HepG2 (cell line): ENCODE results near the gene BAHCC1. TPM values are rescaled to one million over a fixed set of nuclear protein-coding genes. Genes with fewer than 3 reads are reported as not detected.

Experiments used
- ATAC-seq: fragments of 200-7000 bp; cut with Tn5 transposase; 3 replicates; pipeline ENCODE4 v1.9.1; 2020; ENCODE audit warnings: mild to moderate bottlenecking, moderate library complexity
- BruUV-seq: library from RNA; stranded (reverse); fragments of 400-500 nt; replicated peaks from 2 replicates; lab custom pipeline; 2021; lab: Mats Ljungman, UMichigan
- CTCF ChIA-PET: fragments of 300-600 bp; formaldehyde crosslinking; extraction: SDS; loops from one replicate; lab custom pipeline; 2021; ENCODE audit warnings: low total read pairs, inconsistent platforms, low intra/inter-chr PET ratio; lab: Yijun Ruan, JAX
- POLR2A ChIA-PET: fragments of 350-600 bp; sonication (Branson Sonifier 250); formaldehyde crosslinking; loops from one replicate; lab custom pipeline; 2020; ENCODE audit warnings: antibody characterized with exemption, inconsistent platforms; lab: Yijun Ruan, JAX
- DNase-seq: peaks from one replicate; pipeline ENCODE4 v3.0.0-alpha.2; 2015; ENCODE audit warnings: low spot score
- FAIRE-seq: peaks from 3 replicates; lab custom pipeline; 2011; peaks lifted over from hg19 to GRCh38; lab: Jason Lieb, UNC
- H2AFZ ChIP-seq: one replicate; pipeline ENCODE4 v1.6.1; 2011; ENCODE audit warnings: low read length, inconsistent platforms
- H3K27ac ChIP-seq: fragments of 300-600 bp; 3 replicates; pipeline ENCODE4 v1.8.0; 2011; ENCODE audit warnings: mixed run types, mild to moderate bottlenecking, mixed read lengths, low read length, inconsistent platforms; ENCODE audit not compliant: insufficient read depth; ENCODE audit errors: extremely low read length
- H3K27me3 ChIP-seq, 2 experiments: fragments of 200-600 bp in 1 of 2; 2 replicates in 1 of 2; 3 replicates in 1 of 2; pipeline versions ENCODE4 v1.6.0 to v1.8.0; 2011; ENCODE audit warnings: low read length in 2 of 2, mild to moderate bottlenecking in 2 of 2, moderate library complexity in 2 of 2, inconsistent platforms in 1 of 2; ENCODE audit not compliant: insufficient read depth in 2 of 2, control insufficient read depth in 1 of 2
- H3K36me3 ChIP-seq, 2 experiments: fragments of 200-600 bp in 1 of 2; replicated peaks in 1 of 2; 2 replicates in 1 of 2; 3 replicates in 1 of 2; pipeline versions ENCODE4 v1.5.1 to v1.8.0; 2011; ENCODE audit warnings: low read length in 2 of 2, inconsistent platforms in 1 of 2; ENCODE audit not compliant: insufficient read depth in 2 of 2, control insufficient read depth in 1 of 2
- H3K4me1 ChIP-seq: 2 replicates; pipeline ENCODE4 v1.5.1; 2012; ENCODE audit warnings: low read length, inconsistent platforms; ENCODE audit not compliant: insufficient read depth
- H3K4me2 ChIP-seq: 2 replicates; pipeline ENCODE4 v1.6.0; 2011; ENCODE audit warnings: low read depth, low read length, inconsistent platforms
- H3K4me3 ChIP-seq, 3 experiments: fragments of 200-600 bp in 1 of 3; sonication (generic), shearing (Covaris generic) in 1 of 3; replicated peaks in 1 of 3; 2 replicates each; pipeline ENCODE4 v1.5.1; 2011 to 2016; ENCODE audit warnings: low read length in 3 of 3, inconsistent platforms in 2 of 3, low read depth in 2 of 3, mild to moderate bottlenecking in 2 of 3, control low read depth in 1 of 3, mixed read lengths in 1 of 3; ENCODE audit not compliant: insufficient read depth in 1 of 3
- H3K79me2 ChIP-seq: one replicate; pipeline ENCODE4 v1.6.1; 2011; ENCODE audit warnings: low read length, inconsistent platforms; ENCODE audit not compliant: insufficient read depth
- H3K9ac ChIP-seq: 2 replicates; pipeline ENCODE4 v1.6.0; 2011; ENCODE audit warnings: mild to moderate bottlenecking, low read depth, low read length, inconsistent platforms; ENCODE audit not compliant: insufficient read depth
- H3K9me3 ChIP-seq: 2 replicates; pipeline ENCODE4 v1.5.1; 2012; ENCODE audit warnings: mild to moderate bottlenecking, low read length
- H4K20me1 ChIP-seq: 2 replicates; pipeline ENCODE4 v1.6.0; 2011; ENCODE audit warnings: inconsistent platforms, mild to moderate bottlenecking, low read length, moderate library complexity; ENCODE audit not compliant: insufficient read depth
- BCL3 ChIP-seq: sonication (generic); formaldehyde crosslinking; IDR thresholded peaks from 2 replicates; pipeline ENCODE4 v1.5.1; 2020; ENCODE audit warnings: mild to moderate bottlenecking, missing genetic modification reagents, moderate library complexity
- FOXK1 ChIP-seq: sonication (generic); formaldehyde crosslinking; IDR thresholded peaks from 2 replicates; pipeline ENCODE4 v1.4.0; 2020; ENCODE audit warnings: low read depth, missing genetic modification reagents, borderline replicate concordance
- HMG20B ChIP-seq: conservative IDR thresholded peaks from 2 replicates; pipeline ENCODE4 v1.6.1; 2016; ENCODE audit warnings: missing genetic modification reagents, missing compliant biosample characterization
- MED8 ChIP-seq: sonication (generic); formaldehyde crosslinking; IDR thresholded peaks from 2 replicates; pipeline ENCODE4 v1.8.1; 2023; ENCODE audit warnings: mild to moderate bottlenecking, missing genetic modification reagents; ENCODE audit not compliant: insufficient replicate concordance
- MIER2 ChIP-seq: IDR thresholded peaks from 2 replicates; pipeline ENCODE4 v1.6.1; 2016; ENCODE audit warnings: missing biosample characterization, missing genetic modification reagents
- POGK ChIP-seq: sonication (generic); formaldehyde crosslinking; conservative IDR thresholded peaks from 2 replicates; pipeline ENCODE4 v1.8.0; 2022; ENCODE audit warnings: mild to moderate bottlenecking, moderate library complexity, missing genetic modification reagents
- RBAK ChIP-seq: sonication (generic); formaldehyde crosslinking; IDR thresholded peaks from 2 replicates; pipeline ENCODE4 v1.5.1; 2020; ENCODE audit warnings: mild to moderate bottlenecking, missing genetic modification reagents
- TCF7 ChIP-seq: sonication (generic); IDR thresholded peaks from 2 replicates; pipeline ENCODE4 v1.6.1; 2016; ENCODE audit warnings: antibody characterized with exemption, low read depth
- TERF1 ChIP-seq: sonication (generic); formaldehyde crosslinking; IDR thresholded peaks from 2 replicates; pipeline ENCODE4 v1.8.0; 2022; ENCODE audit warnings: mild to moderate bottlenecking, missing genetic modification reagents, moderate library complexity
- TFDP2 ChIP-seq: sonication (generic); formaldehyde crosslinking; IDR thresholded peaks from 2 replicates; pipeline ENCODE4 v1.4.0; 2020; ENCODE audit warnings: missing genetic modification reagents
- ZBTB42 ChIP-seq: sonication (generic); formaldehyde crosslinking; IDR thresholded peaks from 2 replicates; pipeline ENCODE4 v1.5.0; 2020; ENCODE audit warnings: mild to moderate bottlenecking, missing genetic modification reagents
- ZFX ChIP-seq: sonication (generic); formaldehyde crosslinking; IDR thresholded peaks from 2 replicates; pipeline ENCODE4 v1.4.0; 2020; ENCODE audit warnings: mild to moderate bottlenecking, low read depth, missing genetic modification reagents, moderate library complexity
- ZKSCAN5 ChIP-seq: sonication (generic); formaldehyde crosslinking; IDR thresholded peaks from 2 replicates; pipeline ENCODE4 v1.5.1; 2020; ENCODE audit warnings: mild to moderate bottlenecking, missing genetic modification reagents
- ZNF224 ChIP-seq: sonication (generic); formaldehyde crosslinking; IDR thresholded peaks from 2 replicates; pipeline ENCODE4 v1.5.0; 2020; ENCODE audit warnings: mild to moderate bottlenecking, missing genetic modification reagents
- ZNF350 ChIP-seq: sonication (generic); formaldehyde crosslinking; IDR thresholded peaks from 2 replicates; pipeline ENCODE4 v1.4.0; 2020; ENCODE audit warnings: mild to moderate bottlenecking, low read depth, missing genetic modification reagents, borderline replicate concordance
- ZNF598 ChIP-seq: sonication (generic); formaldehyde crosslinking; IDR thresholded peaks from 2 replicates; pipeline ENCODE4 v1.5.1; 2020; ENCODE audit warnings: mild to moderate bottlenecking, missing genetic modification reagents, borderline replicate concordance
- ZNF761 ChIP-seq: sonication (generic); formaldehyde crosslinking; conservative IDR thresholded peaks from 2 replicates; pipeline ENCODE4 v1.4.0; 2020; ENCODE audit warnings: mild to moderate bottlenecking, missing genetic modification reagents
- ZNF770 ChIP-seq: sonication (generic); formaldehyde crosslinking; IDR thresholded peaks from 2 replicates; pipeline ENCODE4 v1.5.0; 2020; ENCODE audit warnings: mild to moderate bottlenecking, missing genetic modification reagents
- ZSCAN9 ChIP-seq: IDR thresholded peaks from 2 replicates; pipeline ENCODE4 v1.6.1; 2016; ENCODE audit warnings: borderline replicate concordance
- WGBS: methylation state at CpG from one replicate; pipeline ENCODE4 v1.1.6; 2017; ENCODE audit warnings: low lambda C conversion rate; 5-methylcytosine and 5-hydroxymethylcytosine counted together
- in situ Hi-C: cut with HindIII; loops from 2 replicates; pipeline ENCODE4 v1.10.0; 2017; ENCODE audit warnings: low pct_unique_long_range_greater_than_20kb; ENCODE audit not compliant: extremely low pct_ligation_motif_present
- intact Hi-C: fragments of 100-400 bp; cut with micrococcal nuclease; formaldehyde crosslinking; loops from one replicate; pipeline ENCODE4 v1.10.0; 2022; ENCODE audit not compliant: unreplicated experiment
- polyA plus RNA-seq, 8 experiments: library from polyadenylated mRNA; depleted of rRNA in 3 of 8; stranded (reverse) in 7 of 8; unstranded in 1 of 8; fragments of >200 nt; fragmentation: Illumina TruSeq in 4 of 8; extraction: Trizol in 4 of 8; gene quantifications; 2 replicates each; pipeline versions ENCODE4 v1.2.1 to v1.2.3, GENCODE V29; 2011 to 2016; ENCODE audit warnings: low read depth in 4 of 8, missing spikeins in 1 of 8, mixed read lengths in 1 of 8; ENCODE audit not compliant: insufficient read depth in 1 of 8
- total RNA-seq, 5 experiments: library from RNA; depleted of rRNA; stranded (reverse); fragments of >200 nt; fragmentation: Illumina TruSeq; extraction: Trizol; gene quantifications; 2 replicates each; pipeline ENCODE4 v1.2.3, GENCODE V29; 2016; ENCODE audit warnings: low read depth in 1 of 5

Gene BAHCC1
- total and polyA plus RNA-seq, 2 of the 13 experiments (the other 11 are each of a cell fraction or from before 2014, with no cell fraction given): 1.4 to 1.7 TPM

GRCh38 chr17:81456798-81457197 lies 61.5 kb downstream of the BAHCC1 start:
- peaks cover 11% of the 10 kb centered on the region for H3K4me1 ChIP-seq
- in situ Hi-C loops: no loop called here
- DNase-seq: peak; percentile 35
- TF ChIP-seq RBAK (CRISPR knock-in tag) (no peak), TFDP2 (CRISPR knock-in tag) (no peak), ZNF224 (CRISPR knock-in tag) (no peak), ZFX (CRISPR knock-in tag) (no peak), ZNF770 (CRISPR knock-in tag) (no peak), HMG20B (CRISPR knock-in tag) (no peak), TERF1 (no peak), FOXK1 (CRISPR knock-in tag) (no peak), BCL3 (CRISPR knock-in tag) (no peak), ZNF761 (CRISPR knock-in tag) (no peak), ZSCAN9 (CRISPR knock-in tag) (no peak), ZBTB42 (no peak), TCF7 (peak; percentile 62), MIER2 (CRISPR knock-in tag) (no peak), MED8 (CRISPR knock-in tag) (no peak), ZKSCAN5 (no peak), POGK (0 out of 2 replicates have a peak, but pooled peaks have one; percentile 27), ZNF350 (no peak), ZNF598 (CRISPR knock-in tag) (no peak)

More at GRCh38 chr17:81456798-81457197, 61.5 kb downstream of the BAHCC1 start:
- no TSS peak for BruUV-seq
- WGBS: 76% methylated on average over 4 of the region's 7 CpGs
- Histone ChIP-seq H3K4me3 (no peak overlapping the region), H3K27ac (no peak overlapping the region), H2AFZ (no peak overlapping the region), H3K9me3 (no peaks in the 10 kb centered on the region), H3K9ac (no peak overlapping the region), H3K4me2 (no peak overlapping the region), H3K36me3 (no peaks in the 10 kb centered on the region; a peak in 1 of 5 replicates), H3K79me2 (no peaks in the 10 kb centered on the region), H4K20me1 (no peaks in the 10 kb centered on the region), H3K27me3 (no peaks in the 10 kb centered on the region; a peak in 1 of 5 replicates)
- FAIRE-seq: no peak
- ChIA-PET CTCF (no interaction called here), POLR2A (no interaction called here)
- no peak for ATAC-seq
- intact Hi-C loops: no loop called here
